ENCODE data around the gene MLIP. TPM values are rescaled to one million over a fixed set of nuclear protein-coding genes. Genes with fewer than 3 reads are reported as not detected.

The MLIP gene
- total RNA-seq, 1 experiment from 2014 or later: not detected

- POLR2A ChIA-PET: interaction anchor here (0.6 kb wide), 1 partner anchor 555 kb away, joined by 3 read pairs; no protein-coding TSS in a partner anchor
Observed at GRCh38 chr6:54108271-54108670, 3.0 kb upstream of the MLIP start.

DNA sequence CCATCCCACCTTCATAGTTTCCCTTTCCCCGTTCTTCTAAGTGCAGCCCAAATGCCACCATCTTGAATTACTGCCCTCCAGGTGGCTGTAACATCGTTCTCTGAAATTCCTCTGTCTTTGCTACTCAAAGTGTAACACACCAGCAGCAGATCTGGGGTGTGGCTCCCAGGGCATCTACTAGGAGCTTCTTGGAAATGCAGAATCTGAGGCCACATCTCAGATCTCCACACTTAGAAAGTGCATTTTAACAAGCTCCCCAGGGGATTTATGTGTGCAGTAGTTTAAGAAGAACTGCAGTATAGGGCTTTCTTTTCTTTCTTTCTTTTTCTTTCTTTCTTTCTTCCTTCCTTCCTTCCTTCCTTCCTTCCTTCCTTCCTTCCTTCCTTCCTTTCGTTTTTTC, 1.7 kb upstream of the MLIP start:
- TF ChIP-seq, protein P1, sequence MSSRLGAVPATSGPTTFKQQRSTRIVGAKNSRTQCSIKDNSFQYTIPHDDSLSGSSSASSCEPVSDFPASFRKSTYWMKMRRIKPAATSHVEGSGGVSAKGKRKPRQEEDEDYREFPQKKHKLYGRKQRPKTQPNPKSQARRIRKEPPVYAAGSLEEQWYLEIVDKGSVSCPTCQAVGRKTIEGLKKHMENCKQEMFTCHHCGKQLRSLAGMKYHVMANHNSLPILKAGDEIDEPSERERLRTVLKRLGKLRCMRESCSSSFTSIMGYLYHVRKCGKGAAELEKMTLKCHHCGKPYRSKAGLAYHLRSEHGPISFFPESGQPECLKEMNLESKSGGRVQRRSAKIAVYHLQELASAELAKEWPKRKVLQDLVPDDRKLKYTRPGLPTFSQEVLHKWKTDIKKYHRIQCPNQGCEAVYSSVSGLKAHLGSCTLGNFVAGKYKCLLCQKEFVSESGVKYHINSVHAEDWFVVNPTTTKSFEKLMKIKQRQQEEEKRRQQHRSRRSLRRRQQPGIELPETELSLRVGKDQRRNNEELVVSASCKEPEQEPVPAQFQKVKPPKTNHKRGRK (CRISPR knock-in tag; IDR thresholded peaks at IDR 0.05; ENCODE audit: borderline replicate concordance): peak; percentile 33; the same call in 1 of the 2 replicates
- TF ChIP-seq NFE2L1 (CRISPR knock-in tag; IDR thresholded peaks at IDR 0.05): no peak
- Mint-ChIP-seq H3K36me3 (no peaks in the 10 kb centered on the region), H3K4me3 (no peak overlapping the region), H3K9me3 (no peaks in the 10 kb centered on the region), H3K4me1 (peaks cover 13% of the 10 kb centered on the region), H3K27ac (no peak overlapping the region), H3K27me3 (ENCODE audit: low read depth) (no peaks in the 10 kb centered on the region)
- ChIA-PET POLR2A (no interaction called here), CTCF (no interaction called here)
- ATAC-seq (no peak), DNase-seq (ENCODE audit: low spot score) (no peak)

More at GRCh38 chr6:54108271-54108670, 3.0 kb upstream of the MLIP start:
- CTCF ChIA-PET: no interaction called here
- ATAC-seq (no peak), DNase-seq (ENCODE audit: low spot score) (no peak)
- no peaks in the 10 kb centered on the region for H3K36me3 Mint-ChIP-seq
- H3K4me3 Mint-ChIP-seq: no peak overlapping the region
- no peaks in the 10 kb centered on the region for H3K27me3 Mint-ChIP-seq (ENCODE audit: low read depth)
- no peaks in the 10 kb centered on the region for H3K9me3 Mint-ChIP-seq
- TF ChIP-seq NR3C1 (CRISPR knock-in tag; conservative IDR thresholded peaks at IDR 0.05; ENCODE audit: low read depth): no peak
- no peak for TF ChIP-seq NFATC4 (CRISPR knock-in tag; IDR thresholded peaks at IDR 0.05)
- H3K27ac Mint-ChIP-seq: no peak overlapping the region
- peaks cover 13% of the 10 kb centered on the region for H3K4me1 Mint-ChIP-seq

- POLR2A ChIA-PET: no interaction called here
- no peak for DNase-seq (ENCODE audit: low spot score)
- no peak for TF ChIP-seq FOXP1 (CRISPR knock-in tag; IDR thresholded peaks at IDR 0.05; ENCODE audit: borderline replicate concordance)
- no peak for TF ChIP-seq ZNF138 (CRISPR knock-in tag; conservative IDR thresholded peaks at IDR 0.05)
- TF ChIP-seq, protein P2, sequence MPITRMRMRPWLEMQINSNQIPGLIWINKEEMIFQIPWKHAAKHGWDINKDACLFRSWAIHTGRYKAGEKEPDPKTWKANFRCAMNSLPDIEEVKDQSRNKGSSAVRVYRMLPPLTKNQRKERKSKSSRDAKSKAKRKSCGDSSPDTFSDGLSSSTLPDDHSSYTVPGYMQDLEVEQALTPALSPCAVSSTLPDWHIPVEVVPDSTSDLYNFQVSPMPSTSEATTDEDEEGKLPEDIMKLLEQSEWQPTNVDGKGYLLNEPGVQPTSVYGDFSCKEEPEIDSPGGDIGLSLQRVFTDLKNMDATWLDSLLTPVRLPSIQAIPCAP (CRISPR knock-in tag; IDR thresholded peaks at IDR 0.05): no peak
- no peak for TF ChIP-seq ETV6 (CRISPR knock-in tag; IDR thresholded peaks at IDR 0.05)
- no peak for TF ChIP-seq USF2 (CRISPR knock-in tag; IDR thresholded peaks at IDR 0.05)
- TF ChIP-seq, protein P3, sequence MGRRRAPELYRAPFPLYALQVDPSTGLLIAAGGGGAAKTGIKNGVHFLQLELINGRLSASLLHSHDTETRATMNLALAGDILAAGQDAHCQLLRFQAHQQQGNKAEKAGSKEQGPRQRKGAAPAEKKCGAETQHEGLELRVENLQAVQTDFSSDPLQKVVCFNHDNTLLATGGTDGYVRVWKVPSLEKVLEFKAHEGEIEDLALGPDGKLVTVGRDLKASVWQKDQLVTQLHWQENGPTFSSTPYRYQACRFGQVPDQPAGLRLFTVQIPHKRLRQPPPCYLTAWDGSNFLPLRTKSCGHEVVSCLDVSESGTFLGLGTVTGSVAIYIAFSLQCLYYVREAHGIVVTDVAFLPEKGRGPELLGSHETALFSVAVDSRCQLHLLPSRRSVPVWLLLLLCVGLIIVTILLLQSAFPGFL (CRISPR knock-in tag; IDR thresholded peaks at IDR 0.05; ENCODE audit: borderline replicate concordance): no peak
- no peak for TF ChIP-seq ZNF219 (CRISPR knock-in tag; IDR thresholded peaks at IDR 0.05; ENCODE audit: borderline replicate concordance)
- no peak for TF ChIP-seq FOXK1 (CRISPR knock-in tag; IDR thresholded peaks at IDR 0.05)
- TF ChIP-seq E2F1 (CRISPR knock-in tag; IDR thresholded peaks at IDR 0.05): no peak
- TF ChIP-seq, protein P4, sequence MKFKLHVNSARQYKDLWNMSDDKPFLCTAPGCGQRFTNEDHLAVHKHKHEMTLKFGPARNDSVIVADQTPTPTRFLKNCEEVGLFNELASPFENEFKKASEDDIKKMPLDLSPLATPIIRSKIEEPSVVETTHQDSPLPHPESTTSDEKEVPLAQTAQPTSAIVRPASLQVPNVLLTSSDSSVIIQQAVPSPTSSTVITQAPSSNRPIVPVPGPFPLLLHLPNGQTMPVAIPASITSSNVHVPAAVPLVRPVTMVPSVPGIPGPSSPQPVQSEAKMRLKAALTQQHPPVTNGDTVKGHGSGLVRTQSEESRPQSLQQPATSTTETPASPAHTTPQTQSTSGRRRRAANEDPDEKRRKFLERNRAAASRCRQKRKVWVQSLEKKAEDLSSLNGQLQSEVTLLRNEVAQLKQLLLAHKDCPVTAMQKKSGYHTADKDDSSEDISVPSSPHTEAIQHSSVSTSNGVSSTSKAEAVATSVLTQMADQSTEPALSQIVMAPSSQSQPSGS (CRISPR knock-in tag; IDR thresholded peaks at IDR 0.05; ENCODE audit: borderline replicate concordance, low read depth): no peak
- TF ChIP-seq ATF6 (CRISPR knock-in tag; IDR thresholded peaks at IDR 0.05): no peak
- TF ChIP-seq ZNF396 (CRISPR knock-in tag; IDR thresholded peaks at IDR 0.05; ENCODE audit: borderline replicate concordance): no peak
- TF ChIP-seq, protein P5, sequence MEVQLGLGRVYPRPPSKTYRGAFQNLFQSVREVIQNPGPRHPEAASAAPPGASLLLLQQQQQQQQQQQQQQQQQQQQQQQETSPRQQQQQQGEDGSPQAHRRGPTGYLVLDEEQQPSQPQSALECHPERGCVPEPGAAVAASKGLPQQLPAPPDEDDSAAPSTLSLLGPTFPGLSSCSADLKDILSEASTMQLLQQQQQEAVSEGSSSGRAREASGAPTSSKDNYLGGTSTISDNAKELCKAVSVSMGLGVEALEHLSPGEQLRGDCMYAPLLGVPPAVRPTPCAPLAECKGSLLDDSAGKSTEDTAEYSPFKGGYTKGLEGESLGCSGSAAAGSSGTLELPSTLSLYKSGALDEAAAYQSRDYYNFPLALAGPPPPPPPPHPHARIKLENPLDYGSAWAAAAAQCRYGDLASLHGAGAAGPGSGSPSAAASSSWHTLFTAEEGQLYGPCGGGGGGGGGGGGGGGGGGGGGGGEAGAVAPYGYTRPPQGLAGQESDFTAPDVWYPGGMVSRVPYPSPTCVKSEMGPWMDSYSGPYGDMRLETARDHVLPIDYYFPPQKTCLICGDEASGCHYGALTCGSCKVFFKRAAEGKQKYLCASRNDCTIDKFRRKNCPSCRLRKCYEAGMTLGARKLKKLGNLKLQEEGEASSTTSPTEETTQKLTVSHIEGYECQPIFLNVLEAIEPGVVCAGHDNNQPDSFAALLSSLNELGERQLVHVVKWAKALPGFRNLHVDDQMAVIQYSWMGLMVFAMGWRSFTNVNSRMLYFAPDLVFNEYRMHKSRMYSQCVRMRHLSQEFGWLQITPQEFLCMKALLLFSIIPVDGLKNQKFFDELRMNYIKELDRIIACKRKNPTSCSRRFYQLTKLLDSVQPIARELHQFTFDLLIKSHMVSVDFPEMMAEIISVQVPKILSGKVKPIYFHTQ (CRISPR knock-in tag; IDR thresholded peaks at IDR 0.05): no peak
- TF ChIP-seq JUN (CRISPR knock-in tag; IDR thresholded peaks at IDR 0.05): no peak
Observed at GRCh38 chr6:54112151-54112650, 958 bp downstream of the MLIP start.

More at GRCh38 chr6:54112151-54112650, 958 bp downstream of the MLIP start:
- H3K9me3 Mint-ChIP-seq: peaks cover 9% of the 10 kb centered on the region
- CTCF ChIA-PET: no interaction called here
- H3K27ac Mint-ChIP-seq: no peak overlapping the region
- ATAC-seq: no peak
- H3K27me3 Mint-ChIP-seq (ENCODE audit: low read depth): no peaks in the 10 kb centered on the region
- H3K4me3 Mint-ChIP-seq: no peak overlapping the region
- peaks cover 4% of the 10 kb centered on the region; the same call in 1 of the 2 replicates for H3K36me3 Mint-ChIP-seq
- peaks cover 7% of the 10 kb centered on the region for H3K4me1 Mint-ChIP-seq
